ENCODE measurements around the gene ABCB9.

GRCh38 chr12:123010110-123010509, 43.8 kb upstream of the ABCB9 start:
- TF ChIP-seq EZH2 (IDR thresholded peaks at IDR 0.05; ENCODE audit: low read depth, unreplicated experiment), result no peak
- TF ChIP-seq CTCF (conservative IDR thresholded peaks at IDR 0.05; ENCODE audit: low read depth in 2 of 2), result no peak
- TF ChIP-seq STAT1 (IDR thresholded peaks at IDR 0.05; ENCODE audit: unreplicated experiment), result no peak
- no peak for TF ChIP-seq POLR2AphosphoS5 (IDR thresholded peaks at IDR 0.05; ENCODE audit: low read depth)
- no peak for TF ChIP-seq REST (IDR thresholded peaks at IDR 0.05; ENCODE audit: unreplicated experiment)
- TF ChIP-seq CREB1 (CRISPR knock-in tag; IDR thresholded peaks at IDR 0.05; ENCODE audit: low read depth), result no peak
- TF ChIP-seq JUNB (IDR thresholded peaks at IDR 0.05; ENCODE audit: unreplicated experiment), result no peak
- no peak for TF ChIP-seq ETS1 (IDR thresholded peaks at IDR 0.05)
- no peak for TF ChIP-seq ZNF462 (CRISPR knock-in tag; IDR thresholded peaks at IDR 0.05)
- TF ChIP-seq EZH2phosphoT487 (IDR thresholded peaks at IDR 0.05; ENCODE audit: unreplicated experiment), result no peak
- TF ChIP-seq ZNF114 (CRISPR knock-in tag; IDR thresholded peaks at IDR 0.05), result no peak
